Measurements from ENCODE around the gene CLN3. TPM values are rescaled to one million over a fixed set of nuclear protein-coding genes. Genes with fewer than 3 reads are reported as not detected.
A peak's percentile ranks its signal among the peaks of the same experiment; 100 is the strongest.

Gene CLN3
- polyA plus RNA-seq, 3 donors: 37.0 to 113 (median 50.2) TPM

GRCh38 chr16:28520672-28521071 lies 28.8 kb upstream of the CLN3 start:
- Histone ChIP-seq H3K36me3 (replicated peaks in 1 of 2; ENCODE audit: control insufficient read depth in 1 of 2, insufficient read depth in 2 of 2, low read length in 2 of 2) (no peaks in the 10 kb centered on the region), H4K20me1 (ENCODE audit: insufficient read depth, low read length) (no peaks in the 10 kb centered on the region), H3K9me3 (replicated peaks in 1 of 2; ENCODE audit: control insufficient read depth in 1 of 2, insufficient read depth in 1 of 2, low read length in 2 of 2) (no peaks in the 10 kb centered on the region), H3K4me1 (ENCODE audit: control insufficient read depth in 1 of 2, insufficient read depth in 2 of 2, low read length in 2 of 2) (peaks cover 14% of the 10 kb centered on the region in 2 donors), H3K4me3 (replicated peaks in 1 of 3; ENCODE audit: low read depth in 2 of 3, low read length in 3 of 3) (no peak overlapping the region), H3K27ac (ENCODE audit: low read depth in 1 of 2, low read length in 2 of 2) (no peak overlapping the region), H3K9ac (ENCODE audit: insufficient read depth, low read length, poor library complexity, severe bottlenecking) (no peak overlapping the region), H3K4me2 (replicated peaks; ENCODE audit: extremely low read depth, low read length, poor library complexity, severe bottlenecking) (no peak overlapping the region), H2AFZ (ENCODE audit: insufficient read depth, low read depth, low read length, poor library complexity, severe bottlenecking) (no peak overlapping the region), H3K79me2 (ENCODE audit: insufficient read depth, low read length) (no peaks in the 10 kb centered on the region), H3K27me3 (ENCODE audit: control insufficient read depth in 2 of 2, insufficient read depth in 2 of 2, low read length in 2 of 2) (no peaks in the 10 kb centered on the region)
- TF ChIP-seq CTCF (IDR thresholded peaks at IDR 0.05): no peak
- peaks cover 23% of the 10 kb centered on the region for H3K4me1 Mint-ChIP-seq
- DNase-seq: no peak
- intact Hi-C loops (cut with micrococcal nuclease): no loop called here
- no peaks in the 10 kb centered on the region for H3K9me3 Mint-ChIP-seq
- 85% methylated on average over 3 of the region's 7 CpGs for WGBS (ENCODE audit: insufficient coverage)
- H3K27ac Mint-ChIP-seq: peak overlapping the region in 3 of 7 donors; percentile 6 to 72 (median 62)
- H3K27me3 Mint-ChIP-seq (ENCODE audit: low read depth in 3 of 3): peaks cover 0 to 8% (median 0%) of the 10 kb centered on the region in 3 donors
- H3K36me3 Mint-ChIP-seq: no peaks in the 10 kb centered on the region
- H3K4me3 Mint-ChIP-seq: no peak overlapping the region

GRCh38 chr16:28514246-28514645 lies 22.4 kb upstream of the CLN3 start:
- Histone ChIP-seq H3K27ac (ENCODE audit: low read depth in 1 of 2, low read length in 2 of 2) (no peak overlapping the region), H3K79me2 (ENCODE audit: insufficient read depth, low read length) (no peaks in the 10 kb centered on the region), H3K36me3 (replicated peaks in 1 of 2; ENCODE audit: control insufficient read depth in 1 of 2, insufficient read depth in 2 of 2, low read length in 2 of 2) (no peaks in the 10 kb centered on the region), H3K4me3 (replicated peaks in 1 of 3; ENCODE audit: low read depth in 2 of 3, low read length in 3 of 3) (no peak overlapping the region), H3K9me3 (replicated peaks in 1 of 2; ENCODE audit: control insufficient read depth in 1 of 2, insufficient read depth in 1 of 2, low read length in 2 of 2) (no peaks in the 10 kb centered on the region), H2AFZ (ENCODE audit: insufficient read depth, low read depth, low read length, poor library complexity, severe bottlenecking) (no peak overlapping the region), H3K4me1 (ENCODE audit: control insufficient read depth in 1 of 2, insufficient read depth in 2 of 2, low read length in 2 of 2) (peaks cover 0 to 7% of the 10 kb centered on the region in 2 donors), H4K20me1 (ENCODE audit: insufficient read depth, low read length) (no peaks in the 10 kb centered on the region), H3K9ac (ENCODE audit: insufficient read depth, low read length, poor library complexity, severe bottlenecking) (no peak overlapping the region), H3K27me3 (ENCODE audit: control insufficient read depth in 2 of 2, insufficient read depth in 2 of 2, low read length in 2 of 2) (no peaks in the 10 kb centered on the region), H3K4me2 (replicated peaks; ENCODE audit: extremely low read depth, low read length, poor library complexity, severe bottlenecking) (no peak overlapping the region)
- H3K36me3 Mint-ChIP-seq: no peaks in the 10 kb centered on the region
- H3K27me3 Mint-ChIP-seq (ENCODE audit: low read depth in 3 of 3): peaks cover 0 to 4% (median 0%) of the 10 kb centered on the region in 3 donors
- intact Hi-C loops (cut with micrococcal nuclease): no loop called here
- no peak overlapping the region for H3K4me3 Mint-ChIP-seq
- no peaks in the 10 kb centered on the region for H3K9me3 Mint-ChIP-seq
- WGBS (ENCODE audit: insufficient coverage): 98% methylated on average over 7 of the region's 7 CpGs
- DNase-seq: no peak
- H3K27ac Mint-ChIP-seq: no peak overlapping the region
- H3K4me1 Mint-ChIP-seq: peaks cover 7% of the 10 kb centered on the region
- TF ChIP-seq CTCF (IDR thresholded peaks at IDR 0.05): no peak
